A549 (cell line): Measurements from ENCODE around the gene TMEM121. TPM values are rescaled to one million over a fixed set of nuclear protein-coding genes. Genes with fewer than 3 reads are reported as not detected.

ENCODE experiments used
- ATAC-seq, 2 experiments: fragments of 200-7000 bp in 1 of 2; fragments of >200 bp in 1 of 2; cut with Nextera tagmentation in 1 of 2; cut with Tn5 transposase in 1 of 2; 3 replicates each; pipeline versions ENCODE4 v1.8.0 to v1.9.1; 2018 to 2020; ENCODE audit warnings: mild to moderate bottlenecking in 1 of 2, moderate library complexity in 1 of 2
- CTCF ChIA-PET: fragments of 300-600 bp; sonication (Branson Sonifier 250); formaldehyde crosslinking; extraction: SDS; loops from one replicate; lab custom pipeline; 2021; ENCODE audit warnings: antibody characterized with exemption, inconsistent platforms; lab: Yijun Ruan, JAX
- POLR2A ChIA-PET: fragments of 350-600 bp; formaldehyde crosslinking; extraction: SDS; loops from one replicate; lab custom pipeline; 2021; ENCODE audit warnings: antibody characterized with exemption, inconsistent platforms; lab: Yijun Ruan, JAX
- DNase-seq, 2 experiments: peaks; one replicate each; pipeline versions ENCODE4 v3.0.0 to v3.0.0-alpha.2; 2011 to 2016; ENCODE audit warnings: low read depth in 1 of 2, low spot score in 1 of 2
- FAIRE-seq: peaks from 2 replicates; lab custom pipeline; 2011; peaks lifted over from hg19 to GRCh38; lab: Jason Lieb, UNC
- H3K27ac ChIP-seq, 2 experiments: fragments of >200 bp; sonication (Bioruptor Twin); formaldehyde crosslinking; 3 replicates each; pipeline ENCODE4 v1.5.1; 2016 to 2017
- H3K4me1 ChIP-seq: fragments of >200 bp; sonication (Bioruptor Twin); formaldehyde crosslinking; 3 replicates; pipeline ENCODE4 v1.6.1; 2016
- H3K4me2 ChIP-seq: fragments of >200 bp; sonication (Bioruptor Twin); formaldehyde crosslinking; 3 replicates; pipeline ENCODE4 v1.6.1; 2016
- H3K4me3 ChIP-seq: fragments of >200 bp; sonication (Bioruptor Twin); formaldehyde crosslinking; 3 replicates; pipeline ENCODE4 v1.5.1; 2016
- H3K9me3 ChIP-seq: fragments of >200 bp; sonication (Bioruptor Twin); formaldehyde crosslinking; 3 replicates; pipeline ENCODE4 v1.6.1; 2016
- CBX8 ChIP-seq: fragments of 200-600 bp; sonication (generic); IDR thresholded peaks from 2 replicates; pipeline ENCODE4 v1.6.1; 2016
- CEBPB ChIP-seq, 2 experiments: fragments of >200 bp in 1 of 2; sonication (Bioruptor Twin) in 1 of 2; formaldehyde crosslinking in 1 of 2; IDR thresholded peaks; 2 replicates each; pipeline ENCODE4 v1.6.1; 2012 to 2016
- CTCF ChIP-seq: fragments of >200 bp; sonication (Bioruptor Twin); formaldehyde crosslinking; IDR thresholded peaks from 3 replicates; pipeline ENCODE4 v1.5.1; 2016
- EHMT2 ChIP-seq: fragments of 200-600 bp; sonication (generic); IDR thresholded peaks from 2 replicates; pipeline ENCODE4 v1.6.1; 2016; ENCODE audit warnings: antibody characterized with exemption, low read depth, mild to moderate bottlenecking, moderate library complexity
- ELK1 ChIP-seq: fragments of 150-350 bp; IDR thresholded peaks from 2 replicates; pipeline ENCODE4 v1.6.1; 2014; ENCODE audit warnings: low read depth, mild to moderate bottlenecking, low read length
- FOXS1 ChIP-seq: fragments of 250-450 bp; sonication (Bioruptor Pico); IDR thresholded peaks from 2 replicates; pipeline ENCODE4 v1.5.0; 2020; ENCODE audit warnings: mild to moderate bottlenecking, moderate library complexity
- GATA3 ChIP-seq: IDR thresholded peaks from 2 replicates; pipeline ENCODE4 v1.6.1; 2012; ENCODE audit warnings: borderline replicate concordance
- HES2 ChIP-seq: fragments of >200 bp; sonication (Bioruptor Twin); formaldehyde crosslinking; IDR thresholded peaks from 2 replicates; pipeline ENCODE4 v1.6.1; 2016
- HMGXB4 ChIP-seq: fragments of 250-450 bp; sonication (Bioruptor Pico); IDR thresholded peaks from 2 replicates; pipeline ENCODE4 v1.5.0; 2021; ENCODE audit warnings: mild to moderate bottlenecking, moderate library complexity, borderline replicate concordance
- HOXB13 ChIP-seq: fragments of 250-450 bp; sonication (Bioruptor Pico); IDR thresholded peaks from 2 replicates; pipeline ENCODE4 v1.5.0; 2020; ENCODE audit warnings: low read depth, mild to moderate bottlenecking, moderate library complexity
- JUNB ChIP-seq: fragments of >200 bp; sonication (Bioruptor Twin); formaldehyde crosslinking; IDR thresholded peaks from 2 replicates; pipeline ENCODE4 v1.6.1; 2016
- MAFK ChIP-seq: fragments of 450-650 bp; IDR thresholded peaks from 2 replicates; pipeline ENCODE4 v1.6.1; 2014; ENCODE audit not compliant: partially characterized antibody
- MYC ChIP-seq: IDR thresholded peaks from 2 replicates; pipeline ENCODE4 v1.6.1; 2012; ENCODE audit warnings: mild to moderate bottlenecking, inconsistent platforms, low read length, improper control_type of control experiment, borderline replicate concordance
- PHF8 ChIP-seq: fragments of 200-600 bp; sonication (generic); IDR thresholded peaks from 2 replicates; pipeline ENCODE4 v1.6.1; 2016; ENCODE audit warnings: low read depth, mild to moderate bottlenecking, antibody characterized with exemption, moderate library complexity, borderline replicate concordance
- RAD21 ChIP-seq, 2 experiments: fragments of >200 bp in 1 of 2; sonication (Bioruptor Twin) in 1 of 2; formaldehyde crosslinking in 1 of 2; IDR thresholded peaks in 1 of 2; conservative IDR thresholded peaks in 1 of 2; 2 replicates in 1 of 2; 3 replicates in 1 of 2; pipeline ENCODE4 v1.6.1; 2012 to 2018; ENCODE audit warnings: inconsistent platforms in 1 of 2
- REST ChIP-seq: fragments of 200-600 bp; sonication (generic); IDR thresholded peaks from 2 replicates; pipeline ENCODE4 v1.6.1; 2016; ENCODE audit warnings: antibody characterized with exemption, mild to moderate bottlenecking, moderate library complexity
- SREBF2 ChIP-seq: fragments of 450-650 bp; IDR thresholded peaks from 2 replicates; pipeline ENCODE4 v1.6.1; 2014; ENCODE audit warnings: mild to moderate bottlenecking, moderate library complexity
- USF2 ChIP-seq: fragments of 450-650 bp; IDR thresholded peaks from 2 replicates; pipeline ENCODE4 v1.6.1; 2014; ENCODE audit warnings: antibody characterized with exemption
- ZFP36 ChIP-seq: fragments of 450-650 bp; IDR thresholded peaks from 2 replicates; pipeline ENCODE4 v1.6.1; 2014; ENCODE audit warnings: borderline replicate concordance; ENCODE audit not compliant: partially characterized antibody
- ZNF302 ChIP-seq: fragments of 250-450 bp; sonication (Bioruptor Pico); IDR thresholded peaks from 2 replicates; pipeline ENCODE4 v1.9.0; 2021; ENCODE audit warnings: inconsistent platforms, mild to moderate bottlenecking, moderate library complexity
- WGBS: methylation state at CpG from one replicate; pipeline ENCODE4 v1.1.6; 2017; ENCODE audit errors: missing lambda C conversion rate; 5-methylcytosine and 5-hydroxymethylcytosine counted together
- polyA plus RNA-seq, 4 experiments: library from polyadenylated mRNA; depleted of rRNA in 3 of 4; stranded (reverse); fragments of >200 nt; fragmentation: RNase III in 1 of 4; extraction: RNeasy Plus Mini Kit Qiagen cat#74134 plus additional on column Dnase treatment in 1 of 4; gene quantifications; 2 replicates in 3 of 4; 3 replicates in 1 of 4; pipeline ENCODE4 v1.2.3, GENCODE V29; 2011 to 2017

Gene TMEM121
- polyA plus RNA-seq, 2 of the 4 experiments (the other 2 are of a cell fraction), result 2.3 to 5.7 TPM

- ChIA-PET POLR2A (no interaction called here), CTCF (interaction anchor here (0.6 to 2.2 kb wide), 5 partner anchors 8 to 319 kb away, joined by 3 to 9 read pairs (median 3); no protein-coding TSS in a partner anchor)
- Histone ChIP-seq H3K4me3 (no peak overlapping the region), H3K27ac (no peak overlapping the region), H3K4me2 (no peak overlapping the region), H3K9me3 (no peaks in the 10 kb centered on the region), H3K4me1 (no peaks in the 10 kb centered on the region)
- 49% methylated on average over 14 of the region's 14 CpGs for WGBS
- TF ChIP-seq USF2 (no peak), MAFK (no peak), ZNF302 (CRISPR knock-in tag) (no peak)
- DNase-seq, result no peak
- no peak for FAIRE-seq
- no peak for ATAC-seq
Observed at GRCh38 chr14:105519946-105520698, 6.3 kb upstream of the TMEM121 start.

- Histone ChIP-seq H3K4me2 (peak overlapping the region; percentile 99), H3K4me3 (no peak overlapping the region), H3K27ac (no peak overlapping the region), H3K4me1 (peaks cover 21% of the 10 kb centered on the region), H3K9me3 (no peaks in the 10 kb centered on the region)
- WGBS, result 91% methylated on average over 9 of the region's 9 CpGs
- ATAC-seq, result no peak
- TF ChIP-seq ZFP36 (no peak), PHF8 (no peak), CEBPB (IDR thresholded peaks at IDR 0.05) (no peak), GATA3 (no peak), HOXB13 (CRISPR knock-in tag) (no peak)
- no peak for DNase-seq
- ChIA-PET POLR2A (no interaction called here), CTCF (interaction anchor here (1.5 to 2.1 kb wide), 3 partner anchors 13 to 45 kb away, joined by 4 to 7 read pairs (median 6); no protein-coding TSS in a partner anchor)
- no peak for FAIRE-seq
Observed at GRCh38 chr14:105525326-105525725, 1.1 kb upstream of the TMEM121 start.

- 88% methylated on average over 19 of the region's 48 CpGs for WGBS
- H3K4me2 ChIP-seq, result peak overlapping the region; percentile 99
- DNase-seq, result no peak
- ChIA-PET POLR2A (no interaction called here), CTCF (interaction anchor here (1.5 to 2.1 kb wide), 4 partner anchors 11 to 46 kb away, joined by 4 to 7 read pairs (median 6); no protein-coding TSS in a partner anchor)
- peak overlapping the region; percentile 71 for H3K4me3 ChIP-seq
- ATAC-seq, result peak; percentile 1 to 3; a peak in 1 of 6 replicates
- no peaks in the 10 kb centered on the region for H3K9me3 ChIP-seq
- FAIRE-seq, result no peak
- peaks cover 21% of the 10 kb centered on the region for H3K4me1 ChIP-seq
- peak overlapping the region; percentile 72 to 92 for H3K27ac ChIP-seq
- no peak for TF ChIP-seq CBX8
- no peak for TF ChIP-seq GATA3
- TF ChIP-seq SREBF2, result no peak
- no peak for TF ChIP-seq FOXS1 (CRISPR knock-in tag)
- TF ChIP-seq ELK1, result no peak
- no peak for TF ChIP-seq MYC
- TF ChIP-seq CTCF, result no peak
- no peak for TF ChIP-seq REST
- TF ChIP-seq MAFK, result no peak
- TF ChIP-seq EHMT2, result no peak
- TF ChIP-seq HES2, result no peak
- TF ChIP-seq JUNB, result no peak
- TF ChIP-seq HMGXB4 (CRISPR knock-in tag), result no peak
- no peak for TF ChIP-seq RAD21 (conservative IDR thresholded peaks at IDR 0.05 in 1 of 2, IDR thresholded peaks at IDR 0.05 in 1 of 2)
Observed at GRCh38 chr14:105526776-105527380, 495 bp downstream of the TMEM121 start.
